ENCODE measurements around the gene CDH15. TPM values are rescaled to one million over a fixed set of nuclear protein-coding genes. Genes with fewer than 3 reads are reported as not detected.

Gene CDH15
- total RNA-seq = 1 to 10 TPM; 1.6 to 4.2 TPM
- under 1 TPM; 0.29 to 0.58 (median 0.37) TPM for polyA plus RNA-seq (ENCODE audit: insufficient read length in 6 of 6)
- long read RNA-seq, donor 1 = 0 reads
- long read RNA-seq, donor 2 = 0 reads
- long read RNA-seq, donor 3 = 0 reads
- long read RNA-seq, donor 4, partial matches to known transcripts = 15 of 17 reads
- long read RNA-seq, donor 4, other reads (novel, unspliced or antisense) = 2 of 17 reads
- long read RNA-seq, donor 5 = 0 reads
- long read RNA-seq, donor 6 = 0 reads
- long read RNA-seq, donor 7 = 0 reads
- long read RNA-seq, donor 8, partial matches to known transcripts = 0 of 1 reads
- long read RNA-seq, donor 8, other reads (novel, unspliced or antisense) = 0 of 1 reads
- long read RNA-seq, donor 9 = 0 reads
- long read RNA-seq, donor 10, partial matches to known transcripts = 2 of 3 reads
- long read RNA-seq, donor 10, other reads (novel, unspliced or antisense) = 1 of 3 reads
- long read RNA-seq, donor 11 = 0 reads
- long read RNA-seq, donor 12, partial matches to known transcripts = 0 of 1 reads
- long read RNA-seq, donor 12, other reads (novel, unspliced or antisense) = 0 of 1 reads

GRCh38 chr16:89171216-89172170, at the start of gene CDH15:
CDH15 (plus strand) TSS chr16:89171748; CDS start chr16:89171832, 84 bp downstream.
- Histone ChIP-seq H3K27me3 (peaks cover 0 to 89% of the 10 kb centered on the region in 2 donors), H3K27ac (no peak within 1 kb of the TSS), H3K4me1 (peaks cover 10 to 24% of the 10 kb centered on the region in 2 donors), H3K9me3 (no peaks in the 10 kb centered on the region), H3K36me3 (no peaks in the 10 kb centered on the region), H3K4me3 (peak within 1 kb of the TSS; percentile 19 to 31)
- intact Hi-C loops (cut with DNase I) = no loop called here
- ATAC-seq = peak; percentile 92
- peak; percentile 69 to 97 (median 94) for DNase-seq
- TF ChIP-seq CTCF (IDR thresholded peaks at IDR 0.05) = no peak

- DNase-seq (peak; percentile 18 to 79 (median 66)), ATAC-seq (peak; percentile 92)
- Histone ChIP-seq H3K9me3 (no peaks in the 10 kb centered on the region), H3K27ac (peak overlapping the region; percentile 26 to 50), H3K27me3 (no peaks in the 10 kb centered on the region), H3K4me3 (no peak overlapping the region), H3K4me1 (peaks cover 0 to 6% of the 10 kb centered on the region in 2 donors), H3K36me3 (peaks cover 0 to 78% of the 10 kb centered on the region in 2 donors)
- TF ChIP-seq CTCF (IDR thresholded peaks at IDR 0.05) = no peak
- intact Hi-C loops (cut with DNase I) = no loop called here
Measured at GRCh38 chr16:89122322-89122851, 49.2 kb upstream of the CDH15 start.

GRCh38 chr16:89123001-89123830, 48.3 kb upstream of the CDH15 start:
- Histone ChIP-seq H3K4me1 (peaks cover 0 to 6% of the 10 kb centered on the region in 2 donors), H3K27me3 (no peaks in the 10 kb centered on the region), H3K36me3 (peaks cover 0 to 69% of the 10 kb centered on the region in 2 donors), H3K9me3 (no peaks in the 10 kb centered on the region), H3K4me3 (no peak overlapping the region), H3K27ac (peak overlapping the region in 1 of 2 donors; percentile 53)
- intact Hi-C loops (cut with DNase I) = no loop called here
- DNase-seq (peak in 1 of 4 donors; percentile 61), ATAC-seq (no peak)
- no peak for TF ChIP-seq CTCF (IDR thresholded peaks at IDR 0.05)

- ATAC-seq (no peak), DNase-seq (no peak)
- Histone ChIP-seq H3K36me3 (peaks cover 0 to 68% of the 10 kb centered on the region in 2 donors), H3K4me3 (no peak overlapping the region), H3K27ac (no peak overlapping the region), H3K27me3 (no peaks in the 10 kb centered on the region), H3K9me3 (no peaks in the 10 kb centered on the region), H3K4me1 (peaks cover 0 to 4% of the 10 kb centered on the region in 2 donors)
- no peak for TF ChIP-seq CTCF (IDR thresholded peaks at IDR 0.05)
- intact Hi-C loops (cut with DNase I) = no loop called here
Measured at GRCh38 chr16:89123831-89124100, 47.8 kb upstream of the CDH15 start.

Data from left lung (tissue), 14 donors.